NCI-H1417 treated with DMSO at 0.1 percent for 48 hours (cell line): ENCODE measurements around the gene CSNK1G1.
"Not testable (repeated sequence)": the region's sequence is repeated elsewhere in the genome, so short reads cannot be mapped to it uniquely, and the experiment has no call there.

ENCODE experiments used
- DNase-seq: peaks from one replicate; lab custom pipeline; 2025; lab: John Stamatoyannopoulos, UW

CSNK1G1 gene

DNA sequence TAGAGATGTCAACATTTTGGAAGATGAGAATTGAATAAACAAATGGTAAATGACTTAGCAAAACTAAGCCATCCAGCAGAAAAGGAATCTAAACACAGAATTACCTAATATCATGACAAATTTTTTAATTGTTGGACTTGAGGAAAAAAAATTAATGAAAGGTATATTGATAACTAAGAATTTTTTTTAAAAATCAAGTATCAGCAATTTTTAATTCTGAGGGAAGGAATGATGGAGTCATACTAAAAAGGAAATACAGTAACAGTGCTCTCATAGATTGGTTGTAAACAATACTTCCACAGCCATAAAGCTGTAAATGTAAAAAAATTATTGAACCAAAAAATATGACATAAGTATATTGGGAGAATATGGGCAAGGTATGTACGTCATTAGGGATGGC, 68.0 kb downstream of the CSNK1G1 start:
- no peak for DNase-seq

DNA sequence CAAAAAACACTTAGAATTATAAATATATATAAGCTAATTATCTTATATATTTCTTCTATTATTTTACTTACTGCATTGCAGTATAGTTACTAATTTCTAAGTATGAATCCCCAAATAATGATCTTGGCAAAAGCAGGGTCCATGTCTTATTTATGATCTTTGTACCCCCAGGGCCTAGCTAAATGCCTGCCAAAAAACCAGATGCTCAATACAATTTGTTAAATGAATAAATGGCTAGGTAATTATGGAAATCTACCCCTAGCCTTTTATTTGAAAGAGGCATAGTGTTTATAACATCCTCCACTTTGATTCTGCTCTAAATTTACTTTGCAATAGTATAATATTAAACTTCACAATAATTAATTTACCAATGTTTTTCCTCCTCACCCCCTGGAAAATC, 69.5 kb downstream of the CSNK1G1 start:
- DNase-seq = no peak

DNA sequence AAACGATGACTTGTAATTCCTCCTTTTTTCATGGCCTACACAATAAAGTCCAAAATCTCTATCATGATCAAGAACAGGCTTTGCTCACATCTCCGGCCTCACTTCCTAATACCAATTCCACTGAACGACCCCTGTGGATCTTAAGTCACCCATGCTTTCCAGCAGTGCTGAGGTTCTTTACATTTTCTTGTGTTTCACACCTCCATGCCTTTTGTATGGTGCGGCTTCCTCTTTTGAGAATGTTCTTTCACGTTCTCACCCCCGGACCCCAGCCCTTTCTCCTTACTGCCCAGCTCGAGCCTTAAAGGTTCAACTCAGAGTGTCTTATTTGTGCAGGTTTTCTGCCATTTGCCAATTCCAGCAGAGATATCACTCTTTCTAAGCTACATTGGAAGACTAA, 70.1 kb downstream of the CSNK1G1 start:
- no peak for DNase-seq

DNA sequence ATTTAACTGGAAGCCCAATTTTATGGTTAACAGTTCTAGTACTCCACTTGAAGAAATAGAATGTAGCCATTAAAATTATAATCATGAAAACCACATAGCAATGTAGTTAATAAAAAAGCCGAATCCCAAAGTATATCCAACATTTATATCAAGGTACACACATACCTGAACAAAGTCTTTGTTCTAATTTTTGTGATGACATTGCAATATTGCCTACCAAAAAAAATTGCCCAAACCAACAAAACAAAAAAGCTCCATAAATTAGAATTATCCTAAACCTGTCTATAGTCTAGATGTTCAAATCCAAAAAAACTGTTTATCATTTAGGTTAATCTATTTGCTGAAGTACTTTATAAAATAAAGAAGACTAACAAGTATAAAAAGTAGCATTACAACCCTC, 70.8 kb downstream of the CSNK1G1 start:
- no peak for DNase-seq

DNA sequence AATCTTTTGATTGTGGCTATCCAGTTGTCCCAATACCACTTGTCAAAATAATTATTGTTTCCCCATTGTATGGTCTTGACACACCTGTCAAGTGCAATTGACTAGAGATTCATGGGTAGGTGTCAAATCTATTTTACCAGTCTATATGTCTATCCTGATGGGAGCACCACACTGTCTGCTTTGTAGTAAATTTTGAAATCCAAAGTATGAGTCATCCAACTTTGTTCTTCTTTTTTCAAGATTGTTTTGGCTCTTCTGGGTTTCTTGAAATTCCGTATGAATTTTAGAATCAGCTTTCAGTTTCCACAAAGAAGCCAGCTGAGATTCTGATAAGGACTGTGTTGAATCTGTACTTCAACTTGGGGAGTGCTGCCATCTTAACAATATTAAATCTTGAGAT, 71.9 kb downstream of the CSNK1G1 start:
- no peak for DNase-seq

DNA sequence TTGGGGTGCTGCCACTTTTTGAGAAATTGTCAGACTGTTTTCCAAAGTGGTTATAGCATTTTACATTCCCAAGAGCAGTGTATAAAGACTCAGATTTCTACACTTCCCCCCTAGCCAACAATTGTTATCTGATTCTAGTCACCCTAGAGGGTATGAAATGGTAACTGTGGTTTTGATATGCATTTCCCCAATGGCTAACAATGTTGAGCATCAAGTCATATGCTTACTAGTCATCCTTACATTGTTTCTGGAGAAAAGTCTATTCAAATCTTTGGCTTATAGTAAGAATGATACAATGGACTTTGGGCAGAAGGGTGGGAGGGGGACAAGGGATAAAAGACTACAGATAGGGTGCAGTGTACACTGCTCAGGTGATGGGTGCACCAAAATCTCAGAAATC, 73.3 kb downstream of the CSNK1G1 start:
- DNase-seq = no peak

DNA sequence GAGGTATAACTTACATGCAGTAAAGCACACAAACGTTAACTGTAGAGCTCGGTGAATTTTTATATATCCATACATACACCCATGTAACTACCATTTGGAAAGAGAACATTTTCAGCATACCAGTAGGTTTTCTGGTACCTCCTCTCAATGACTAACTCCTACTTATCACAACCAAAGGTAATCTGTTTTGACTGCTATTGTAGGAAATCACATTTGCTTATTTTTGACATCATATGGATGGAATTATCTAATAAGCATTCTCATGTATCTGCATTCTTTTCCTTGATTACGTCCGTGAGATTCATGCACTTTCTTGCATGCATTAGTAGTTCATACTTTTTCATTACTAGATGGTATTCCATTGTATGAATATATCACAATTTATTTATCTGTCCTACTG, 76.8 kb downstream of the CSNK1G1 start:
- DNase-seq = no peak

DNA sequence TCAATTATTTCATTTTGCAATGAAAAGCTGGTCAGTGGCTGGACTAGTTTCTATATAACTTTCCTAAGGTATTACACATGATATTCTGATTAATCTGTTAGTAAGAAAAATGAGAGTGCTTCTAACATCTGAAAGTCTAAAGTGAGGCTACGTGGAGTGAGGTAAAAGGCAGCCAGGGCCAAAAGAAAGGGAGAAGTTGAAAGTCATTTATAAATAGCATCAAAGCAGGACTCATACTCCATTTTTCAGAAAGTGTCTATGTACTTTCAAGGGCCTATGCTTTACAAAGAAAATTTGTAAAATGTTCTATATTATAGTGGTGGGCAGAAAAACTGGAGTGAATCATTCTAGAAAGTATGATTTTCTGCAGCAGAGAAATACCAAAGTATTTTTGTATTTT, 80.0 kb downstream of the CSNK1G1 start:
- no peak for DNase-seq

DNA sequence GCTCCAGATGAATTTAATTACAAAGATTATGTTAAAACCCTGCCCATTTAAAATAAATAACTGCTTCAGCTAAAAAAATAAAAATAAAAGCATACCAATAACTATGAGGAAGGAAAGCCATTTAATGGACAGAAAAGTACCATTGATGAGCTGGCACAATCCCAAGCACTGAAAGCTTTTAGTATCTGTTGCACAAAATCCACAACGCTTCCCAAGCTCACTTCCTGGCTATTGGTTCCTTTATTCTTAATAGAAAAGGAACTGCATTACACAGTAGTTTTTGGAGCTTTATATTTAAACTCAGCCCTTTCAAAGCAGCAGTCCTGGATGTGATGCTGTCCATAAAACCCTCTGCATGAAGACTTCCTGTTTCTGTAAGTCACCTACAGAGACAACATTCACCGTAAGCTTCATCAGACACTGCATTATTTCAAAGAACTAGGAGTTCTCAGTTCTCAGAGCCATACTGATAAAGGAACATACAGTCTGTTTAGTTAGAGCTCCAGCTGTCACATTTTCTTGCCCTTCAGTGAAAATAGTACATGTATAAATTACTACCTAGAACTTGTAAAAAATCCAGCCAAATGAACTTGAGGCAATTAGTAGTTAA, 81.5 kb downstream of the CSNK1G1 start:
- no peak for DNase-seq

DNA sequence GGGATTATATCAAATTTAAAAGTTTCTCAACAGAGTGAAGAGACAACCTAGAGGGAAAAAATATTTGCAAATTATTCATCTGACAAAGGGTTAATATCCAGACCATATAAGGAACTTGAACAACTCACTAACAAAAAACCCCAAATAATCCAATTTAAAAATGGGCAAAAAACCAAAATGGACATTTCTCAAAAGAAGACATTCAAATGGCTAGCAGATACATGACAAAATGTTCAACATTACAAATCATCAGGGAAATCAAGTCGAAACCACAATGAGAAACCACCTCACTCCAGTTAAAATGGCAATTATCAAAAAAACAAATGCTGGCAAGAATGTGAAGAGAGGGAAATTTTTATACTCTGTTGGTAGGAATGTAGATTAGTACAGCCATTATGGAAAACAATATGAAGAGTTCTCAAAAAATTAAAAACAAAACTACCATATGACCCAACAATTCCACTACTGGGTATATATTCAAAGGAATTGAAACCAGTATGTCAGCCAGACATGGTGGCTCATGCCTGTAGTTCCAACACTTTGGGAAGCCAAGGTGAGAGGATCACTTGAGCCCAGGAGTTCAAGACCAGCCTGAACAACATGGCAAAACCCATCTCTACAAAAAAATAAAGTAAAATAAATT, 88.5 kb downstream of the CSNK1G1 start:
- DNase-seq = no peak

DNA sequence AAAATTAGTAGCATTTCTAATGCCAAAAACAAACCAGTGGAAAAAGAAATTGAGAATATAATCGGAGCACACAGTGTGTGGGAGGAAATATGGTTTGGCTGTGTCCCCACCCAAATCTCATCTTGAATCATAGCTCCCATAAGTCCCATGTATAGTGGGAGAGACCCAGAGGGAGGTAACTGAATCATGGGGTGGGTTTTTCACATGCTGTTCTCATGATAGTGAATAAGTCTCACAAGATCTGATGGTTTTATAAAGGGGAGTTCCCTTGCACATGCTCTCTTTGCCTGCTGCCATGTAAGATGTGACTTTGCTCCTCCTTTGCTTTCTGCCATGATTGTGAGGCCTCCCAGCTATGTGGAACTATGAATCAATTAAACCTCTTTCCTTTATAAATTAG, 90.8 kb downstream of the CSNK1G1 start:
- DNase-seq = not testable (repeated sequence)

DNA sequence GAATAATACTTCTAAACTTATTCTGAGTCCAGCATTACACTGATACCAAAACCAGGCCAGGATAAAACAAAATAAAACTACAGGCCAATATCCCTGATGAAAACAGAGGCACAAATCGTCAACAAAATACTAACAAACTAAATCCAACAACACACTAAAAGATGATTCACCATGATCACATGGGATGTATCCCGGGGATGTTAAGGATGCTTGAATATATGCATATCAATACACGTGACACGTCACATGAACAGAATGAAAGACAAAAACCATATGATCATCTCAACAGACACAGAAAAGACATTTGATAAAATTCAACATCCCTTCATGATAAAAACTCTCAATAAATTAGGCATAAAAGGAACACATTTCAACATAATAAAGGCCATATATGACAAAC, 91.5 kb downstream of the CSNK1G1 start:
- no peak for DNase-seq

DNA sequence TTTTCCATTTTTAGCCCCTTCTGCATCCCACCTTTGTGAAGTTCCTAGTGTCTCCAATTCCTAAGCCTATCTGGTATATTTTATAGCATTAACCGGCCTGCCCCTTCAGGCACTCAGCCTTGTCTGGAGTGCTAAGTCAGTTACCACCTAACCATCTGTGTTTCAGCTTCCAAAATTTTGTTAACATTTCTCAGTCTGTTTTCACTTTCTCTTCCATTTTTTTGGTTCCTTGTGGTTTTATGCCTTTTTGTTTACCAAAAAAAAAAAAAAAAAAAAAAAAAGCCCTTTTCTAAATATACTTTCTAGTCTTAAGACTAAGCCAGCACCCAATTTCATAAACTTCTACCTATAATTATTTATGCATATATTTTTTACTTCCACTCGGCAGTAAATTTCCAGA, 92.4 kb downstream of the CSNK1G1 start:
- no peak for DNase-seq

DNA sequence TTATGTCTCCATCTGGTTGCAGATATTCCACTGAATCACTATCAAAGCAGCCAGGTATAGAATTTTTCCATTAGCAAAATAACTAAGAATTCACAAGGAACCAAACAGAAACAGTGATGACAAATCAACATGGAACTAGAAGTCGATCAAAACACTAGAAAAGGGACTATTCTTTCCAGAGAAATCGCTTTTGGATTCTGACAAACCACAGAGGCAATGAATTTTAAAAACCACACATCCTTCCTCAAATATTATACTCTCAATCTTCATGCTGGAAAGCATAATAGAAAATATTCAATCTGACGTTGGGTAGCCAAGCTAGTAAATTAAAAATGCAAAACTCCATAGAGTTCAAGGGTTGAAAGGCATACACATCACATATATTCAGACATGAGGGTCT, 99.9 kb downstream of the CSNK1G1 start:
- DNase-seq = no peak

DNA sequence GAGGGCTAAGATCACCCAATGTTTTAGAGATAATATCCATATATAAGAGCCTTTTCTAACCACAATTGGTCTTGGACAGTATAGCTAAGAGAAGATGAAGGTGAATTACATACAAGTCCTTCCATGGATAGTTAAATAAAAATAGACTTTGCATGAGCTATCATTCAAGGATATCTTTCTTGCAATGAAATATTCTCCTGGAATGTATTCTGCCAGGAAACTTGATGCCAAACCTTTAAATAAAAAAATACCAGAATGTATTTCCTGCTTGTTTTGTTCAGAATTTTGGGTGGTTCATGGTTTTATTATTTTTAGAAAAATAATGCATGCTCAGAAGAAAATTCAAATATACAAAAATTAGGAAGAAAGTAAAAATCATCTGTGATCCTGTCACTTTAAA, 104.3 kb downstream of the CSNK1G1 start:
- no peak for DNase-seq

DNA sequence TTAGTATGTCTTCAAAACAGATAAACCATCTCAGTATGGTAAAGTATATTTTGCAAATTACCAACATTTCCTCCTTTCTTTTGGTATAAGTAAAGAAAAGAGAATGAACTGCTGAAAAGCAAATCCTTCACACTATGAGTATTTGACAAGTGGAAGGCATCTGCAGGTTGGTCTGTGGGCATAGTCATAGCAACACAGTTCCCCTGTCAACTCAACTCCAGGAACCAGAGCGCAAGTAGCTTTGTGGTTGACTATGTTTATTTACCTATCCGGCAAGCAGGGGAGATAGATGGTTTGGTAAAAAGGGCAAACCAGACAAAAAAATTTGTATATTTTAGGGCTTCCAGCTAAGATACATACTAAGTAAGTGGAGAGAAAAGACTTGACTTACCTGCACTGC, 104.9 kb downstream of the CSNK1G1 start:
- no peak for DNase-seq

DNA sequence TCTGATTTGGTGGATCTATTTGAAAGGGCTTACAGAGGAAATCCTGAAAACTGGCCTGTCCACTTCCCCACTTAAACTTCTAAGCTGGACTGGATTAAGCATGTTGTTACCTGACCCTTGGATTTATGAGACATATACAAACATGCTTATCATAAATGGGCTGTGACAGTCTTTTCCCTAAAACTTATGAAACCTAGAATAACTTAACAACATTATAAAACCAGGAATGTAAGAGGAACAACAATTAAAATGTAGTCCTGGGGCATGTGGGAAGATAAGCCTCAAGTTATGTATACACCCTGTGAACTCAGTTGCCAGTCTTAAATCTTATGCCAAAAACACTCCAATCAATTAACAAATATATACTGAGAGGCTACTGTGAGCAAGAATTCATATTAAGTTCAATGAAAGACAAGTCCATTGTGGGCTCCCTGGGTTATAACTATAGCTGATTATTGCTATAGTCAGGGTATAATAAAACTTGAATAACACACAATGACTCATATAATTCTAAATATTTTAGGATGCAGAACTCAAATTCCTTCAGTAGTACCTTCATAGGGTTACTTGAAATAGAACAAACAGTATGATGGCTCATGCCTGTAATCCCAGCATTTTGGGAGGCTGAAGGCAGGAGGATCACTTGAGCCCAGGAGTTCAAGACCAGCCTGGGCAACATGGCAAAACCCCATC, 105.9 kb downstream of the CSNK1G1 start:
- no peak for DNase-seq

DNA sequence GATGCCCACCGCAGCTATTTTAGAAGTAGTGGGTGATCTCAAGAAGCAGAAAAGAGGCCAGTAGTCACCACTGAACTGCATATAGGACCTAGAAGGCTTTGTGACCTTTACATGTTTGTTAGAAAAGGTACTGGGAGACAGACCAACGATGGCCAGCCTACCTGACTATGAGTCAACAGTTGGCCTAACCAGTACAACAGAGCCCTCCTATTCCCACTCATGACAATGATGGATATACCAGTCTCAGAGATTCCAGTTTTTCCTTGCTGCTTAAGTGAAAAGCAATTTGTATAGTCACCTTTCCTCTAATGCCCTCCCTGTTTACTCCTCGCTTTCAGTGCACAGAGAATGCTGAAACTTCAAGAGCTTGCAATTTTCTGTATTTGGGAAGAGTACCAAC, 106.6 kb downstream of the CSNK1G1 start:
- DNase-seq = no peak

DNA sequence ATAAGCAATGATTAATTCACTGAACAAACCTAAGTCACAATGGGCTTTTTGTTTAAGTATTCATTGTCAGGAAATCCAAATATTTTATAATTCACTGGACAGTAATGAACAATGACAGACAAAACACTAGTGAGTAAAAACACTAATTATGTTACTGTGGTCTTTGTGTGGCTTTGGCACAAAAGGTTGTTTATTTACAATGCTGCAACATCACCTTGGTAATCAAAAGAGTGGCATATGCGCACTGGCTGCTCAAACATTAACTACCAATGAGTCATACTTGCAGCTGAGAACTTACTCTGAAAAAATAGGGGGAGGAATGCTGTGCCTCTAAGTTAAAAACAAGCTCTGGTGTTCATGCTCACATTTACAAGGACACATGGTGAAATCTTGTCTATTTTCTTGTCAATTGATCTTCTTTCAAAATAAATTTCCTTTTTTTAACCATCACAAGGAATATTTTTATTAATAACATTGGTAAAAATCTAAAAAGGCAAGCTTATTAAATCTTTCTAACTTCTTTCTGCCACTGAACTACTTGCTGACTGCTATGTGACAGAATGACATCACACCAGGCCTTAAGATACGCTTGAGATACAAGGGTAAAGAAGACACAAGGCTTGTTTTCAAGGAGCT, 107.9 kb downstream of the CSNK1G1 start:
- peak; percentile 89 for DNase-seq

DNA sequence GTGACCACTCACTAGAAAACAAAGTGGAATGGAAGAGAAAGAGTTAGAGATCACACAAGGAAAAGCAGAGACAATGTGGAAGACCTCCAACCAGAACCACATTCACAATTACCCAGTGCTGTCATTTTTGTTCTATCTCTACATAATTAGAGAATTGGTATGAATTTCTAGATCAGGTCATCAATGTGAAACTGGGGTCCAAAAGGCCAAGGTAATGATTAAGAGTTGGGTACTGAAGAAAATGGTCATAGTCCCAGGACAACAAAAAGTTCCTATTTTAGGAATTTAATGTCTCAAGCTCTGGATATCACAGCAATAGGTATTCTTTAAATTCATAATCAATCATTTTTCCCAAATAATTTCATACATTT, 108.5 kb downstream of the CSNK1G1 start:
- DNase-seq = no peak

DNA sequence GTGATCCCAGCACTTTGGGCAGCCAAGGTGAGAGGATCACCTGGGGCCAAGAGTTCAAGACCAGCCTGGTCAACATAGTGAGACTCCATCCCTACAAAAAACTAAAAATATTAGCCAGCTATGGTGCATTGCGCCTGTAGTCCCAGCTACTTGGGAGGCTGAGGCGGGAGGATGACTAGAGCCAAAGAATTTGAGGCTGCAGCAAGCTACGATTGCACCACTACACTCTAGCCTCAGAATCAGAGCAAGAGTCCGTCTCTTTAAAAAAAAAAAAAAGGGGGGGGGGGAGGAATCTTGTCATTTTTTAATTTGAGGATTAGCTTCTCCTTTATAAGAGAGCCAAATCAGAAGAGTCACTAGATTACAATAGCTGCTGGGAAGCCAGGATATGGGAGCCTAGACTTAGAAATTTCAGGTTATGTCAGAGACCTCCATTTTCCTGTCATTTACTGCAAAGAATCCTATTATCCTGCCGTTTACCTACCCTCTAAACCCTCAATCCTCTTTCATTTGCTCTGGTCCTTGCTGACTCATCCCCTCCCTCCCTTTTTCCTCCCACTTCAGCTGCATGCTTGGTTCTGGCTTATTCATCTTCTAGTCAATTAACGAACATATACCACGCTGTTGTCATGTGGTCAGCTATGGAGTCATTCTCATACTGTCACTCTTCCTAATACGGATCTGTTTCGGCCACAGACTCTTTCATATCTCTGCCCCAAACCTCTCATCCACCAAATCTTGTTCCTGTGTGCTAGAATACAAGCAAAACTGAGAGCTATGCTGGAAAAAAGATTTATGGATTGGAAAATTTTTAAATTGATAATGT, 109.4 kb downstream of the CSNK1G1 start:
- DNase-seq = no peak

DNA sequence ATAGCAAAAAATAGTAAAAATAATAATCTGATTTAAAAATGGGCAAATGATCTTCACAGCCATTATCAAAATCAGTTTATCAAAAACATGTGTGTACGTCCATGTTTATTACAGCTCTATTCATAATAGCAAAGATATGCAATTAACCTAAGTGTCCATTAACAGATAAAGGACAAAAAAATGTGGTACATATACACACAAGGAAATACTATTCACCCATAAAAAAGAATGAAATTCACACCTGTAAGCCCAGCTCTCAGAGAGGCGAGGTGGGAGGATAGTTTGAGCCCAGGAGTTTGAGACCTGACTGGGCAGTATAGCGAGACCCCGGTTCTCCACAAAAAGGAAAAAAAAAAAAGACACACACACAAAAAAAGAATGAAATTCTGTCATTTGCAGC, 110.6 kb downstream of the CSNK1G1 start:
- DNase-seq = no peak
